Prostate gland (tissue), 2 donors: Measurements from ENCODE around the gene PUSL1. TPM values are rescaled to one million over a fixed set of nuclear protein-coding genes. Genes with fewer than 3 reads are reported as not detected.
"Not testable (repeated sequence)": the region's sequence is repeated elsewhere in the genome, so short reads cannot be mapped to it uniquely, and the experiment has no call there.

Experiments used
- DNase-seq: peaks from one replicate; pipeline ENCODE4 v3.0.0-alpha.2; 2019; ENCODE audit warnings: low spot score
- H3K27ac ChIP-seq, 2 donors: fragments of 200-600 bp; sonication (generic); 2 replicates each; pipeline ENCODE4 v1.5.1; 2017 to 2019
- H3K27me3 ChIP-seq: fragments of 200-600 bp; sonication (generic); replicated peaks from 2 replicates; pipeline ENCODE4 v1.5.1; 2019; ENCODE audit not compliant: insufficient read depth
- H3K36me3 ChIP-seq, 2 donors: fragments of 200-600 bp; sonication (generic); 1 replicate in 1 of 2; 2 replicates in 1 of 2; pipeline versions ENCODE4 v1.5.1 to v1.8.1; 2017 to 2019
- H3K4me1 ChIP-seq: fragments of 200-600 bp; sonication (generic); replicated peaks from 2 replicates; pipeline ENCODE4 v1.5.1; 2019
- H3K4me3 ChIP-seq, 2 donors: fragments of 200-600 bp; sonication (generic); 2 replicates each; pipeline ENCODE4 v1.5.1; 2017 to 2019
- H3K9me3 ChIP-seq: fragments of 200-600 bp; sonication (generic); 2 replicates; pipeline ENCODE4 v1.5.1; 2017
- POLR2A ChIP-seq: fragments of 450-650 bp; IDR thresholded peaks from one replicate; pipeline ENCODE4 v1.6.1; 2016; ENCODE audit warnings: antibody characterized with exemption, mild to moderate bottlenecking
- POLR2AphosphoS5 ChIP-seq: sonication (generic); formaldehyde crosslinking; IDR thresholded peaks from one replicate; pipeline ENCODE4 v1.6.1; 2017; ENCODE audit warnings: antibody characterized with exemption
- WGBS: methylation state at CpG from one replicate; pipeline ENCODE4 v1.1.5; 2018; 5-methylcytosine and 5-hydroxymethylcytosine counted together
- intact Hi-C: fragments of 100-400 bp; cut with DNase I; formaldehyde crosslinking; loops from one replicate; pipeline ENCODE4 v1.14.2; 2022
- total RNA-seq, 2 donors: library from RNA; depleted of rRNA; stranded (reverse); fragments of >200 nt; gene quantifications; one replicate each; pipeline ENCODE4 v1.1.0, GENCODE V29; 2016
- TF ChIP-seq, protein P1 (sequence below), 4 experiments: fragments of 200-600 bp in 2 of 4; fragments of 450-650 bp in 2 of 4; sonication (generic) in 2 of 4; IDR thresholded peaks; 1 replicate in 3 of 4; 2 replicates in 1 of 4; pipeline ENCODE4 v1.5.1; 2016 to 2019; ENCODE audit warnings: antibody characterized with exemption in 4 of 4, mild to moderate bottlenecking in 2 of 4, moderate library complexity in 2 of 4

PUSL1 gene
- total RNA-seq, 2 donors from 2014 or later: 30.6 to 36.9 TPM

DNA sequence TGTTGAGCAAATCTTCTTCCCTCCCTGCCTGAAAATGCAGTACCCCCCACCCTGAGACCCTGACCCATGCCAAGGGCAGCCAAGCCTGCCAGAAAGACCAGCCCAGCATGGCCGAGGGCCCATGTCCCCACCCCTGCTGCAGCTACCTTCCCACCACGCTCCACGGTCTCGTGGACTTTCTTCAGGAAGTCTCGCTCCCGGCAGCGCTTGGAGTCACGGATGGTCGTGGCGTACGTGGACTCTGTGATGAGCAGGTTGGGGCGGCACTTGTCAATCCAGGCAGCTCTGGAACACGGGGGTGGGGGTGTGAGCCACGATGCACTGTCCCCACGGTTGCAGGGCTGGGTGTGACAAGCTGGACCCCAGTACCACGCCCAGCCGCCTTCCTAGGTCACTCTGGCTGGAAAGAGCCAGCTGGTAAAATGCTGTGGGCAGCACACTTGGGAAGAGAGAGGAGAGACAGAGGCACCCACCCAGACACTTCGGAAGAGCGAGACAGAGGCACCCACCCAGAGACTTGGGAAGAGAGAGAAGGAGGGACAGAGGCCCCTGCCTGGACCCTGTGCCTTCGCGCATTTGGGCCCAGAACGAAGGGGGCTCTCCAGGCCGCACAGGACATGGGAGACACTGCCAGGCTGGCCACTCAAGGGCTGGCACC is 6.4 kb downstream of the PUSL1 start:
- no peak overlapping the region for H3K27ac ChIP-seq
- H3K9me3 ChIP-seq: no peaks in the 10 kb centered on the region
- H3K27me3 ChIP-seq: no peaks in the 10 kb centered on the region
- no peak for TF ChIP-seq POLR2AphosphoS5
- TF ChIP-seq POLR2A: no peak
- H3K4me1 ChIP-seq: peaks cover 19% of the 10 kb centered on the region
- peaks cover 0 to 39% of the 10 kb centered on the region in 2 donors for H3K36me3 ChIP-seq
- no peak overlapping the region for H3K4me3 ChIP-seq
- WGBS: 91% methylated on average over 23 of the region's 23 CpGs
- intact Hi-C loops: no loop called here
- no peak for DNase-seq

DNA sequence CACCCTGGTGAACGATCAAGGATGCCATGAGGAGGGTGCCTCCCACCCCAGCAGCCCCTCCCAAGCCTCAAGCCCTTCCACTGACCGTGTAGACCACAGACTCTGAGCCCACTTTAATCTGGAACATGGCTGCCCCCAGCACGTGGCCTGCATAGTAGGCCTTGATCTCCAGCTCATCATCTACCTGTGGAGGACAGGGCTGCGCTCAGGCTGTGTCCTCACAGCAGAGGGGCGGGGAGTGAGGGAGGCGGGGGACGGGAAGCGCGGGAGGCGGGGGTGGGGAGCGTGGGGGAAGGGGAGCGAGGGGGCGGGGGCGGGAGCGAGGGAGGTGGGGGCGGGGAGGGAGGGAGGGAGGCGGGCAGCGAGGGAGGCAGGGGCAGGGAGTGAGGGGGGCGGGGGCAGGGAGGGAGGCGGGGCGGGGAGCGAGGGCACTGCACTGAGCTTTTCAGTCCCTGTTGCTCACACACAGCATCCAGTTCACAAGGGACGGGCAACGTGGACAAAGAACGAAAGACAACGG is 7.1 kb downstream of the PUSL1 start:
- intact Hi-C loops: no loop called here
- no peak for TF ChIP-seq POLR2A
- TF ChIP-seq POLR2AphosphoS5: no peak
- TF ChIP-seq, protein P1, sequence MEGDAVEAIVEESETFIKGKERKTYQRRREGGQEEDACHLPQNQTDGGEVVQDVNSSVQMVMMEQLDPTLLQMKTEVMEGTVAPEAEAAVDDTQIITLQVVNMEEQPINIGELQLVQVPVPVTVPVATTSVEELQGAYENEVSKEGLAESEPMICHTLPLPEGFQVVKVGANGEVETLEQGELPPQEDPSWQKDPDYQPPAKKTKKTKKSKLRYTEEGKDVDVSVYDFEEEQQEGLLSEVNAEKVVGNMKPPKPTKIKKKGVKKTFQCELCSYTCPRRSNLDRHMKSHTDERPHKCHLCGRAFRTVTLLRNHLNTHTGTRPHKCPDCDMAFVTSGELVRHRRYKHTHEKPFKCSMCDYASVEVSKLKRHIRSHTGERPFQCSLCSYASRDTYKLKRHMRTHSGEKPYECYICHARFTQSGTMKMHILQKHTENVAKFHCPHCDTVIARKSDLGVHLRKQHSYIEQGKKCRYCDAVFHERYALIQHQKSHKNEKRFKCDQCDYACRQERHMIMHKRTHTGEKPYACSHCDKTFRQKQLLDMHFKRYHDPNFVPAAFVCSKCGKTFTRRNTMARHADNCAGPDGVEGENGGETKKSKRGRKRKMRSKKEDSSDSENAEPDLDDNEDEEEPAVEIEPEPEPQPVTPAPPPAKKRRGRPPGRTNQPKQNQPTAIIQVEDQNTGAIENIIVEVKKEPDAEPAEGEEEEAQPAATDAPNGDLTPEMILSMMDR (IDR thresholded peaks at IDR 0.05): no peak
- no peak overlapping the region for H3K4me3 ChIP-seq
- no peaks in the 10 kb centered on the region for H3K9me3 ChIP-seq
- peaks cover 12% of the 10 kb centered on the region for H3K4me1 ChIP-seq
- no peaks in the 10 kb centered on the region for H3K27me3 ChIP-seq
- H3K36me3 ChIP-seq: peaks cover 0 to 39% of the 10 kb centered on the region in 2 donors
- no peak for DNase-seq
- no peak overlapping the region for H3K27ac ChIP-seq
- WGBS: 52% methylated on average over 15 of the region's 26 CpGs

DNA sequence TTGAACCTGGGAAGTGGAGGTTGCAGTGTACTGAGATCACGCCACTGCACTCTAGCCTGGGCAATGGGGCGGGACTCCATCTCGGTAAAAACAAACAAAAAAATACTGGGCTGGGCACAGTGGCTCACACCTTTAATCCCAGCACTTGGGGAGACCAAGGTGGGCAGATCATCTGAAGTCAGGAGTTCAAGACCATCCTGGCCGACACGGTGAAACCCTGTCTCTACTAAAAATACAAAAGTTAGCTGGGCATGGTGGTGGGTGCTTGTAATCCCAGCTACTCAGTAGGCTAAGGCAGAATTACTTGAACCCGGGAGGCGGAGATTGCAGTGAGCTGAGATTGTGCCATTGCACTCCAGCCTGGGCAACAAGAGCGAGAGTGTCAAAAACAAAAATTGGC is 7.8 kb downstream of the PUSL1 start:
- H3K36me3 ChIP-seq: peaks cover 0 to 36% of the 10 kb centered on the region in 2 donors
- peaks cover 12% of the 10 kb centered on the region for H3K4me1 ChIP-seq
- H3K27me3 ChIP-seq, H3K4me3 ChIP-seq, intact Hi-C loops, DNase-seq, H3K9me3 ChIP-seq, H3K27ac ChIP-seq: not testable (repeated sequence)
- 86% methylated on average over 8 of the region's 8 CpGs for WGBS

DNA sequence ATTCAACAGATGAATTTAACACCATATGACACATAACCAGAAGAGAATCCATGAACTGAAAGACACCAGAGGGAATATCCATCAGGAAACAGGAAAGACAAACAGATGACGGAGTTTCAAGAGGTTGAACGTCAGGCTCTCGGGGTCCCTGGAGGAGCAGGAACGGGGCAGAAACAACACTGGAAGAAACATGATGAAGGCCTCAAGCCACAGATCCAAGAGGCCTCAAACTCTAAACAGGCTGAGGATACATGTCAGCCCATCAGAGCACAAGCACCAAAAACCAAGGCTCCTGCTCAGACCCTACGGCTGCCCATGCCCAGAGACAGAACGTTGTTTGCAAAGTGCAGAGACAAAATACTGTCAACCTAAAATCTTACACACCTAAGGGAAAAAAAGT is 9.0 kb downstream of the PUSL1 start:
- Histone ChIP-seq H3K9me3 (no peaks in the 10 kb centered on the region), H3K4me1 (peaks cover 12% of the 10 kb centered on the region), H3K4me3 (no peak overlapping the region), H3K27me3 (no peaks in the 10 kb centered on the region), H3K36me3 (peaks cover 0 to 27% of the 10 kb centered on the region in 2 donors), H3K27ac (peak overlapping the region; percentile 57 to 73)
- WGBS: 87% methylated on average over 6 of the region's 6 CpGs
- DNase-seq: no peak
- TF ChIP-seq, protein P1 (IDR thresholded peaks at IDR 0.05): no peak
- TF ChIP-seq POLR2AphosphoS5 (no peak), POLR2A (no peak)
- intact Hi-C loops: no loop called here

DNA sequence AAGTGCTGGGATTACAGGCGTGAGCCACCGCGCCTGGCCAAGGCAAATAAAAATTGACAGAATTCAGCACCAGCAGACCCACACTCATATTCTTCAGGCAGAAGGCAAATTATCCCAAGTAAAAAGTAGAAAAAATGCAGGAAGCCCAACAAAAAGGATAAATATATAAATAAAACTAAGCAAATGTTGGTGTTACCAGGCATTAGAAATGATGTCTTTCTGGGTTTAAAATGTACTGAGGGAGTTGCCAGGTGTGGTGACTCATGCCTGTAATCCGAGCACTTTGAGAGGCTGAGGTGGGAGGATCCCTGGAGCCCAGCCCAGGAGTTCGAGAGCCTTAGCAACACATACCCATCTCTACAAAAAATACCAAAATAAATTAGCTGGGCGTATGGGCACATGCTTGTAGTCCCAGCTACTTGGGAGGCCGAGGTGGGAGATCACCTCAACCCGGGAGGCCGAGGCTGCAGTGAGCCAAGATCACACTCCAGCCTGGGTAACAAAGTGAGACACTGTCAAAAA is 9.8 kb downstream of the PUSL1 start:
- peaks cover 12% of the 10 kb centered on the region for H3K4me1 ChIP-seq
- no peaks in the 10 kb centered on the region for H3K9me3 ChIP-seq
- peaks cover 0 to 19% of the 10 kb centered on the region in 2 donors for H3K36me3 ChIP-seq
- H3K27ac ChIP-seq: peak overlapping the region; percentile 57 to 73
- intact Hi-C loops: no loop called here
- H3K4me3 ChIP-seq: no peak overlapping the region
- no peaks in the 10 kb centered on the region for H3K27me3 ChIP-seq
- WGBS: 30% methylated on average over 9 of the region's 9 CpGs
- TF ChIP-seq POLR2AphosphoS5 (peak; percentile 93), POLR2A (no peak)
- TF ChIP-seq, protein P1 (IDR thresholded peaks at IDR 0.05): no peak
- DNase-seq: peak; percentile 86
